Panc1 (cell line): ENCODE measurements around the gene CYTH2. TPM values are rescaled to one million over a fixed set of nuclear protein-coding genes. Genes with fewer than 3 reads are reported as not detected.

Experiments used
- ATAC-seq: fragments of 200-7000 bp; cut with Tn5 transposase; 2 replicates; pipeline ENCODE4 v1.9.1; 2020; ENCODE audit warnings: mild to moderate bottlenecking, moderate library complexity
- BruUV-seq: library from RNA; stranded (reverse); fragments of 400-500 nt; replicated peaks from 2 replicates; lab custom pipeline; 2021; lab: Mats Ljungman, UMichigan
- CTCF ChIA-PET: fragments of 300-600 bp; sonication (Branson Sonifier 250); formaldehyde crosslinking; loops from one replicate; lab custom pipeline; 2022; ENCODE audit warnings: antibody characterized with exemption; lab: Charles Lee
- POLR2A ChIA-PET: fragments of 300-600 bp; sonication (Branson Sonifier 250); formaldehyde crosslinking; loops from one replicate; lab custom pipeline; 2022; ENCODE audit warnings: antibody characterized with exemption; lab: Charles Lee
- DNase-seq: peaks from one replicate; pipeline ENCODE4 v3.0.0-alpha.2; 2010; ENCODE audit warnings: low read depth, low spot score
- H3K27ac ChIP-seq: 2 replicates; pipeline ENCODE4 v1.5.1; 2011; ENCODE audit warnings: mild to moderate bottlenecking, low read length, inconsistent platforms
- H3K27me3 ChIP-seq: fragments of 200-500 bp; sonication (Bioruptor generic); 2 replicates; pipeline ENCODE4 v1.6.0; 2014; ENCODE audit warnings: low read length, inconsistent platforms; ENCODE audit not compliant: control insufficient read depth, insufficient read depth
- H3K36me3 ChIP-seq: fragments of 200-500 bp; sonication (Bioruptor generic); 2 replicates; pipeline ENCODE4 v1.5.1; 2014; ENCODE audit warnings: inconsistent platforms, mild to moderate bottlenecking, low read length, moderate library complexity; ENCODE audit not compliant: control insufficient read depth, insufficient read depth
- H3K4me1 ChIP-seq: 2 replicates; pipeline ENCODE4 v1.5.1; 2011; ENCODE audit warnings: inconsistent platforms, mild to moderate bottlenecking, low read length, moderate library complexity; ENCODE audit not compliant: control insufficient read depth, insufficient read depth
- H3K4me3 ChIP-seq, 2 experiments: 2 replicates each; pipeline ENCODE4 v1.5.1; 2011 to 2012; ENCODE audit warnings: low read depth in 2 of 2, low read length in 2 of 2, mild to moderate bottlenecking in 2 of 2, inconsistent platforms in 1 of 2, moderate library complexity in 1 of 2
- H3K9me3 ChIP-seq: fragments of 200-500 bp; sonication (Bioruptor generic); 2 replicates; pipeline ENCODE4 v1.5.1; 2014; ENCODE audit warnings: low read depth, mild to moderate bottlenecking, inconsistent platforms, low read length, moderate library complexity; ENCODE audit not compliant: control insufficient read depth, insufficient read depth
- CTCF ChIP-seq: fragments of 450-650 bp; IDR thresholded peaks from 2 replicates; pipeline ENCODE4 v1.5.1; 2017; ENCODE audit warnings: mild to moderate bottlenecking
- POLR2AphosphoS5 ChIP-seq: IDR thresholded peaks from 2 replicates; pipeline ENCODE4 v1.6.1; 2012; ENCODE audit warnings: mild to moderate bottlenecking, low read depth, low read length, moderate library complexity
- REST ChIP-seq, 2 experiments: IDR thresholded peaks; 2 replicates each; pipeline ENCODE4 v1.6.1; 2011 to 2012; ENCODE audit warnings: low read depth in 2 of 2, control low read depth in 1 of 2, low read length in 1 of 2, mild to moderate bottlenecking in 1 of 2, moderate library complexity in 1 of 2; ENCODE audit not compliant: insufficient read depth in 1 of 2
- SIN3A ChIP-seq: IDR thresholded peaks from 2 replicates; pipeline ENCODE4 v1.6.1; 2012; ENCODE audit warnings: low read depth, mild to moderate bottlenecking, low read length, moderate library complexity, borderline replicate concordance; ENCODE audit not compliant: insufficient read depth
- TCF7L2 ChIP-seq: IDR thresholded peaks from 2 replicates; pipeline ENCODE4 v1.6.1; 2011; ENCODE audit warnings: mild to moderate bottlenecking, low read depth, low read length, inconsistent platforms
- in situ Hi-C: cut with HindIII; loops from 2 replicates; pipeline ENCODE4 v1.10.0; 2016; ENCODE audit warnings: low sequenced_read_pairs, low pct_unique_long_range_greater_than_20kb
- intact Hi-C: fragments of 100-400 bp; cut with micrococcal nuclease; formaldehyde crosslinking; loops from one replicate; pipeline ENCODE4 v1.10.0; 2022; ENCODE audit not compliant: unreplicated experiment
- total RNA-seq: library from RNA; stranded (reverse); gene quantifications from one replicate; pipeline ENCODE4 v1.2.1, GENCODE V29; 2021; ENCODE audit not compliant: unreplicated experiment

Gene CYTH2
- total RNA-seq, 1 experiment from 2014 or later, result 53.4 TPM

- ATAC-seq, result no peak
- H3K27ac ChIP-seq, result 0 out of 2 replicates have a peak within 1 kb of the TSS, but pooled peaks have one; percentile 29
Observed at GRCh38 chr19:48511800-48512503, 42.8 kb downstream of the CYTH2 start, which contains the start of gene LMTK3. TSS of gene LMTK3 (minus strand) at chr19:48511835. CDS start at chr19:48511576, 259 bp downstream.

More at GRCh38 chr19:48511800-48512503, 42.8 kb downstream of the CYTH2 start, which contains the start of gene LMTK3:
- intact Hi-C loops, result no loop called here
- Histone ChIP-seq H3K4me1 (peaks cover 4% of the 10 kb centered on the region; the same call in 1 of the 2 replicates), H3K36me3 (no peaks in the 10 kb centered on the region), H3K9me3 (no peaks in the 10 kb centered on the region), H3K4me3 (peak within 1 kb of the TSS; percentile 33 to 39), H3K27me3 (no peaks in the 10 kb centered on the region)
- no TSS peak for BruUV-seq
- CTCF ChIA-PET, result no interaction called here
- no peak for DNase-seq
- TF ChIP-seq CTCF, result no peak
- TF ChIP-seq REST (IDR thresholded peaks at IDR 0.05; ENCODE audit: insufficient read depth in 1 of 2, low read depth in 2 of 2, low read length in 1 of 2), result no peak
- no peak for TF ChIP-seq TCF7L2
- no peak for TF ChIP-seq POLR2AphosphoS5
- TF ChIP-seq SIN3A, result no peak
- in situ Hi-C loops, result no loop called here
- POLR2A ChIA-PET, result no interaction called here
